Kidney (tissue), 14 donors: ENCODE data around the gene C1orf210. TPM values are rescaled to one million over a fixed set of nuclear protein-coding genes. Genes with fewer than 3 reads are reported as not detected.

Experiments used
- DNase-seq, 5 donors: peaks; one replicate each; pipeline ENCODE4 v3.0.0-alpha.2; 2013 to 2020
- FAIRE-seq: peaks from 2 replicates; lab custom pipeline; 2012; peaks lifted over from hg19 to GRCh38; lab: Jason Lieb, UNC
- H3K27ac ChIP-seq, 2 donors: one replicate each; pipeline ENCODE4 v1.7.0; 2013; ENCODE audit warnings: low read depth in 2 of 2, low read length in 2 of 2, inconsistent platforms in 1 of 2
- H3K27me3 ChIP-seq: one replicate; pipeline ENCODE4 v1.7.1; 2013; ENCODE audit warnings: low read length, inconsistent platforms; ENCODE audit not compliant: control insufficient read depth, insufficient read depth
- H3K36me3 ChIP-seq, 3 donors: one replicate each; pipeline versions ENCODE4 v1.7.0 to v1.7.1; 2013; ENCODE audit warnings: low read length in 3 of 3, control low read depth in 1 of 3, inconsistent platforms in 1 of 3; ENCODE audit not compliant: insufficient read depth in 3 of 3, control insufficient read depth in 2 of 3
- H3K4me1 ChIP-seq, 3 donors: one replicate each; pipeline versions ENCODE4 v1.7.0 to v1.7.1; 2013; ENCODE audit warnings: low read length in 3 of 3, inconsistent platforms in 1 of 3, low read depth in 1 of 3; ENCODE audit not compliant: control insufficient read depth in 2 of 3, insufficient read depth in 2 of 3
- H3K4me3 ChIP-seq, 3 donors: one replicate each; pipeline versions ENCODE4 v1.7.0 to v1.8.1; 2013; ENCODE audit warnings: low read length in 3 of 3, control low read depth in 1 of 3, inconsistent platforms in 1 of 3
- H3K9ac ChIP-seq, 3 donors: one replicate each; pipeline versions ENCODE4 v1.7.0 to v1.7.1; 2013; ENCODE audit warnings: low read length in 3 of 3, control low read depth in 1 of 3, inconsistent platforms in 1 of 3
- H3K9me3 ChIP-seq, 3 donors: one replicate each; pipeline versions ENCODE4 v1.7.0 to v1.7.1; 2013; ENCODE audit warnings: low read length in 3 of 3, control low read depth in 1 of 3, inconsistent platforms in 1 of 3; ENCODE audit not compliant: control insufficient read depth in 2 of 3, insufficient read depth in 1 of 3
- CTCF ChIP-seq: IDR thresholded peaks from 3 replicates; pipeline ENCODE4 v1.5.1; 2012; ENCODE audit warnings: mild to moderate bottlenecking, moderate library complexity, borderline replicate concordance; ENCODE audit not compliant: insufficient read depth; ENCODE audit errors: extremely low read depth
- intact Hi-C: fragments of 100-400 bp; cut with DNase I; formaldehyde crosslinking; loops from one replicate; pipeline ENCODE4 v1.11.1; 2022
- polyA plus RNA-seq: library from polyadenylated mRNA; stranded (reverse); fragments of 350-450 nt; fragmentation: Illumina TruSeq; extraction: RNeasy Lipid Tissue Mini Kit (QIAGEN cat#74804); gene quantifications from one replicate; pipeline ENCODE4 v1.2.3, GENCODE V29; 2014; ENCODE audit warnings: low read depth, low replicate concordance; ENCODE audit not compliant: insufficient read depth
- total RNA-seq: library from RNA; stranded (reverse); fragmentation: NEBNext Ultra II Directional; extraction: Animal tissue kit (Norgen Biotek cat#: 25700); gene quantifications from one replicate; pipeline ENCODE4 v1.2.1, GENCODE V29; 2021
- donor health status: control.
- donor health status: control.
- donor health status: control.
- donor health status: control.
- donor health status: control.
- donor health status: DM: yes; HTN: yes; CAD: no.
- donor health status: Normal renal cell carcinoma (clear cell type).

The C1orf210 gene
- total and polyA plus RNA-seq, 2 donors from 2014 or later, result 21.1 to 33.3 TPM

GRCh38 chr1:43273708-43274107, 11.7 kb downstream of the C1orf210 start:
- DNase-seq (no peak), FAIRE-seq (no peak)
- H3K36me3 ChIP-seq, result no peaks in the 10 kb centered on the region
- no peaks in the 10 kb centered on the region for H3K27me3 ChIP-seq
- no peaks in the 10 kb centered on the region for H3K9me3 ChIP-seq
- peak overlapping the region in 1 of 2 donors; percentile 55 for H3K27ac ChIP-seq
- intact Hi-C loops, result no loop called here
- H3K9ac ChIP-seq, result no peak overlapping the region
- TF ChIP-seq CTCF, result no peak
- peaks cover 0 to 20% (median 18%) of the 10 kb centered on the region in 3 donors for H3K4me1 ChIP-seq
- H3K4me3 ChIP-seq, result no peak overlapping the region

GRCh38 chr1:43272576-43273571, 12.5 kb downstream of the C1orf210 start:
- no peak for FAIRE-seq
- peaks cover 0 to 20% (median 12%) of the 10 kb centered on the region in 3 donors for H3K4me1 ChIP-seq
- no peak for TF ChIP-seq CTCF
- H3K27me3 ChIP-seq, result no peaks in the 10 kb centered on the region
- no peak overlapping the region for H3K4me3 ChIP-seq
- no peaks in the 10 kb centered on the region for H3K9me3 ChIP-seq
- no peak overlapping the region for H3K27ac ChIP-seq
- intact Hi-C loops, result no loop called here
- peak in 1 of 5 donors; percentile 27 for DNase-seq
- no peaks in the 10 kb centered on the region for H3K36me3 ChIP-seq
- no peak overlapping the region for H3K9ac ChIP-seq

- Histone ChIP-seq H3K9ac (no peak overlapping the region), H3K4me1 (peaks cover 0 to 17% (median 15%) of the 10 kb centered on the region in 3 donors), H3K36me3 (no peaks in the 10 kb centered on the region), H3K27ac (no peak overlapping the region), H3K4me3 (no peak overlapping the region), H3K9me3 (no peaks in the 10 kb centered on the region), H3K27me3 (no peaks in the 10 kb centered on the region)
- no peak for FAIRE-seq
- peak in 1 of 5 donors; percentile 43 for DNase-seq
- intact Hi-C loops, result no loop called here
- no peak for TF ChIP-seq CTCF
These were observed 13.2 kb downstream of the C1orf210 start for GRCh38 chr1:43272161-43272560.
